ENCODE results near the gene S100A2. TPM values are rescaled to one million over a fixed set of nuclear protein-coding genes. Genes with fewer than 3 reads are reported as not detected.
"Not testable (repeated sequence)": the region's sequence is repeated elsewhere in the genome, so short reads cannot be mapped to it uniquely, and the experiment has no call there.

S100A2 gene
- total RNA-seq, 2 donors from 2014 or later, result not detected

- no peak for DNase-seq (ENCODE audit: low spot score)
- no peak overlapping the region for H3K27ac ChIP-seq
- no peaks in the 10 kb centered on the region for H3K36me3 ChIP-seq
- no peaks in the 10 kb centered on the region for H3K27me3 ChIP-seq
- no peak overlapping the region for H3K4me3 ChIP-seq
- H3K4me1 ChIP-seq, result peaks cover 0 to 22% of the 10 kb centered on the region in 2 donors
- no peak for TF ChIP-seq CTCF (IDR thresholded peaks at IDR 0.05)
- H3K9me3 ChIP-seq, result no peaks in the 10 kb centered on the region
These were observed 38.5 kb downstream of the S100A2 start for GRCh38 chr1:153527023-153527682.

GRCh38 chr1:153526132-153526543 is 39.5 kb downstream of the S100A2 start:
- no peak overlapping the region for H3K4me3 ChIP-seq

DNA sequence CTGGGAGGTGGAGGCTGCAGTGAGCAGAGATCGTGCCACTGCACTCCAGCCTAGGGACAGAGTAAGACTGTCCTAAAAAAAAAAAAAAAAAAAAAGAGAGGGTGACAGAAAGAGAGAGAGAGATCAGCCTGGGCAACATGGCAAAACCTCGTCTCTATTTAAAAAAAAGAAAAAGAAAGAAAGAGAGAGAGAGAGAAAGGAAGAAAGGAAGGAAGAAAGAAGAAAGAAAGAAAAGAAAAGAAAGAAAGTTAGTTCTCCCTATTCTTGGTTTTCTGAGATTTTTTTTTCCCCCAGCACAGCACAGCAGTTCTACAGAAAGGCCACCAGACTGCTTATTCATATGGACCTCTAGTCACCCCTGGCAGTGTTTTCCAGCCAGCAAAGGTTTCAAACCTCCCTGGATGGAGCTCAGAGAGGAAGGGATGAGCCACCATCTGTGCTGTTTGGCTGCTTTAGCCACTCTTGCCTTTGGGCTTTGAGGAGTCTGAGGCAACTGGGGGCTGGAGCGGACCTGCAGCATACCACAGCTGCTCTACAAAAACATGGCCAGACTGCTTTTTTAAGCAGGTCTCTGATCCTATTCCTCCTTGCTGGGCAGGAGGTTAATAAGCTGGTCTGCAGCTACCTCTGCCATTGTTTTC is 40.4 kb downstream of the S100A2 start:
- no peak for DNase-seq (ENCODE audit: low spot score)
- TF ChIP-seq CTCF (IDR thresholded peaks at IDR 0.05), result no peak
- Histone ChIP-seq H3K4me1 (peaks cover 0 to 20% of the 10 kb centered on the region in 2 donors), H3K9me3 (no peaks in the 10 kb centered on the region), H3K4me3 (no peak overlapping the region), H3K27me3 (no peaks in the 10 kb centered on the region), H3K27ac (no peak overlapping the region), H3K36me3 (no peaks in the 10 kb centered on the region)

More at GRCh38 chr1:153526132-153526543, 39.5 kb downstream of the S100A2 start:
- no peak for DNase-seq (ENCODE audit: low spot score)
- no peaks in the 10 kb centered on the region for H3K36me3 ChIP-seq
- H3K27ac ChIP-seq, result no peak overlapping the region
- H3K27me3 ChIP-seq, result no peaks in the 10 kb centered on the region
- TF ChIP-seq CTCF (IDR thresholded peaks at IDR 0.05), result no peak
- H3K9me3 ChIP-seq, result no peaks in the 10 kb centered on the region
- peaks cover 0 to 20% of the 10 kb centered on the region in 2 donors for H3K4me1 ChIP-seq

GRCh38 chr1:153522353-153523048 is 43.1 kb downstream of the S100A2 start:
- not testable (repeated sequence) for H3K27ac ChIP-seq; H3K9me3 ChIP-seq; H3K27me3 ChIP-seq; H3K4me3 ChIP-seq; H3K36me3 ChIP-seq; DNase-seq (ENCODE audit: low spot score)
- peaks cover 0 to 20% of the 10 kb centered on the region in 2 donors for H3K4me1 ChIP-seq

- not testable (repeated sequence) for H3K27ac ChIP-seq; H3K27me3 ChIP-seq; H3K4me3 ChIP-seq; H3K9me3 ChIP-seq; H3K36me3 ChIP-seq; DNase-seq (ENCODE audit: low spot score)
- H3K4me1 ChIP-seq, result peaks cover 0 to 15% of the 10 kb centered on the region in 2 donors
These were observed 43.8 kb downstream of the S100A2 start for GRCh38 chr1:153521808-153522207.

DNA sequence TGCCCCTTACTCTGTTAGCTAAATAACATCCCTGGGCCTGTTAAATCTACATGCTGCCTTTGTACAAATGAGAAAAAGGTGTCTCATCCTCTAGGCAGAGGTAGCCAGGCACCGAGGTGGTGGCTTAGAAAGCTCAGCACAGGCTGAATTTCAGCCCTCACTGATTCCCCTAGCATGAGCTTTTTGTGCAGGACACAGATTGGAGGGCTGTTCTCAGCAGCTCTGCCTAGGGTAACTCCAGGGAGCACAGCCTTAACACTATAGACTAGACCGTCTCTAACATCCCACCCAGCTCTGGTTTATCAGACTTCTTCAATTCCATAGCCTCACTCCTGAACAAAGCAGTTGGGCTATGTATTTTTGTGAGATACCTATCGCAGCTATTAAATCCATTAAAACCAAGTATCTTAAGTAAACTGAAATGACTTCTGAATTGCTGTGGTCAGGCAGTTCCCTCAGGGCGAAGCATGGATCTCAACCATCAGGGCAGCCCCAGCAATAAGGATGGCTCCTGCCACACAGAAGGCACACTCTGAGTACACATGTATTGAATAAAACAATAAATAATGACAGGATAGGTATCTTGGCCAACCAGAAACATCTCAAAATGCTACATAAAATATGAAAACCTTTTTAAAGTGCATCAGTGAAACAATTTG is 44.7 kb downstream of the S100A2 start:
- Histone ChIP-seq H3K27ac (no peak overlapping the region), H3K36me3 (no peaks in the 10 kb centered on the region), H3K9me3 (no peaks in the 10 kb centered on the region), H3K4me3 (no peak overlapping the region), H3K27me3 (no peaks in the 10 kb centered on the region), H3K4me1 (peaks cover 0 to 11% of the 10 kb centered on the region in 2 donors)
- no peak for DNase-seq (ENCODE audit: low spot score)
- no peak for TF ChIP-seq CTCF (IDR thresholded peaks at IDR 0.05)

DNA sequence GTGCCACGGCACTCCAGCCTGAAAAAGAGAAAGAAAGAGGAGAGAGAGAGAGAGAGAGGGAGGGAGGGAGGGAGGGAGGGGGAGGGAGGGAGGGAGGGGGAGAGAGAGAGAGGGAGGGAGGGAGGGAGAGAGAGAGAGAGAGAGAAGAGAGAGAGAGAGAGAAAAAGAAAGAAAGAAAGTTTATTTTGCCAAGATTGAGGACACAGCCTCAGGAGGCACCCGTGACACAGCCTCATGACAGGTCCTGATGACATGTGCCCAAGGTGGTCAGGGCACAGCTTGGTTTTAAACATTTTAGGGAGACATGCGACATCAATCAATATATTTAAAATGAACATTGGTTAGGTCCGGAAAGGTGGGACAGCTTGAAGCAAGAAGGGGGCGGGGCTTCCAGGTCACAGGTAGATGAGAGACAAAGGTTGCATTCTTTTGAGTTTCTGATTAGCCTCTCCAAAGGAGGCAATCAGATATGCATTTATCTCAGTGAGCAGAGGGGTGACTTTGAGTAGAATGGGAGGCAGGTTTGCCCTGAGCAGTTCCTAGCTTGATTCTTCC is 45.4 kb downstream of the S100A2 start:
- H3K27ac ChIP-seq; H3K27me3 ChIP-seq; H3K4me3 ChIP-seq; H3K36me3 ChIP-seq; H3K9me3 ChIP-seq; DNase-seq (ENCODE audit: low spot score): not testable (repeated sequence)
- peaks cover 0 to 13% of the 10 kb centered on the region in 2 donors for H3K4me1 ChIP-seq
